Thyroid gland (tissue), 4 donors: ENCODE results near the gene TMEM45A. TPM values are rescaled to one million over a fixed set of nuclear protein-coding genes. Genes with fewer than 3 reads are reported as not detected.

Experiments
- DNase-seq, 2 donors: peaks; one replicate each; pipeline ENCODE4 v3.0.0-alpha.2; 2019
- H3K27ac ChIP-seq, 3 donors: fragments of 200-600 bp; sonication (generic); 1 replicate in 2 of 3; 2 replicates in 1 of 3; pipeline ENCODE4 v1.5.1; 2016 to 2019; ENCODE audit warnings: mild to moderate bottlenecking in 1 of 3, moderate library complexity in 1 of 3
- H3K27me3 ChIP-seq: fragments of 200-600 bp; sonication (generic); one replicate; pipeline ENCODE4 v1.5.1; 2019
- H3K36me3 ChIP-seq, 2 donors: fragments of 200-600 bp; sonication (generic); one replicate each; pipeline ENCODE4 v1.5.1; 2016 to 2019
- H3K4me1 ChIP-seq, 2 donors: fragments of 200-600 bp; sonication (generic); one replicate each; pipeline ENCODE4 v1.5.1; 2017 to 2019
- H3K4me3 ChIP-seq, 3 donors: fragments of 200-600 bp; sonication (generic); replicated peaks in 1 of 3; 1 replicate in 2 of 3; 2 replicates in 1 of 3; pipeline ENCODE4 v1.5.1; 2016; ENCODE audit warnings: mild to moderate bottlenecking in 1 of 3
- H3K9me3 ChIP-seq: fragments of 200-600 bp; sonication (generic); one replicate; pipeline ENCODE4 v1.5.1; 2017
- POLR2A ChIP-seq, 2 donors: fragments of 450-650 bp; IDR thresholded peaks; one replicate each; pipeline ENCODE4 v1.6.1; 2017; ENCODE audit warnings: antibody characterized with exemption in 2 of 2, mild to moderate bottlenecking in 2 of 2, moderate library complexity in 1 of 2
- WGBS, 2 donors: methylation state at CpG; one replicate each; pipeline ENCODE4 v1.1.5; 2017; 5-methylcytosine and 5-hydroxymethylcytosine counted together
- intact Hi-C: fragments of 100-400 bp; cut with DNase I; formaldehyde crosslinking; loops from one replicate; pipeline ENCODE4 v1.15.1; 2023
- total RNA-seq, 4 donors: library from RNA; depleted of rRNA; stranded (reverse); fragments of >200 nt; gene quantifications; one replicate each; pipeline ENCODE4 v1.2.3, GENCODE V29; 2016
- TF ChIP-seq, protein P1 (sequence below), 6 experiments: fragments of 200-600 bp in 3 of 6; fragments of 450-650 bp in 3 of 6; sonication (generic) in 3 of 6; IDR thresholded peaks; one replicate each; pipeline ENCODE4 v1.5.1; 2016 to 2019; ENCODE audit warnings: antibody characterized with exemption in 6 of 6, mild to moderate bottlenecking in 2 of 6, inconsistent platforms in 1 of 6, moderate library complexity in 1 of 6

Gene TMEM45A
- total RNA-seq, 4 donors from 2014 or later: 11.7 to 22.2 (median 14.8) TPM

DNA sequence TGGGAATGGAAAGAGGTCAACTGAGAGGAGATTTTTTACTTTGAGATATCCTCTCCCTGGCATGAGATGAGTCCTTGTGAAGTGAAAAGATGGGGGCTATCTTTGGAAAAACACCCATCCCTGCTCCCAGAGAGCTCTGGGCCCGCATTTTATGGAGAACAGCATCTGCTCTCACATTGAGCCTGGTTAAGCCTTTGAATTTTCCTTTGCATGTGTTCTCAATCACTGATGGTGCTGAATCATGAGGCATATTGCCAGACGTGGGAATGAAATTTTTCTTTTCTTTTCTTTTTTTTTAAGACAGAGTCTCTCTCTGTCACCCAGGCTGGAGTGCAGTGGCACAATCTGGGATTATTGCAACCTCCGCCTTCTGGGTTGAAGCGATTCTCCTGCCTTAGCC, 24.4 kb downstream of the TMEM45A start:
- TF ChIP-seq POLR2A (IDR thresholded peaks at IDR 0.05): no peak
- TF ChIP-seq, protein P1, sequence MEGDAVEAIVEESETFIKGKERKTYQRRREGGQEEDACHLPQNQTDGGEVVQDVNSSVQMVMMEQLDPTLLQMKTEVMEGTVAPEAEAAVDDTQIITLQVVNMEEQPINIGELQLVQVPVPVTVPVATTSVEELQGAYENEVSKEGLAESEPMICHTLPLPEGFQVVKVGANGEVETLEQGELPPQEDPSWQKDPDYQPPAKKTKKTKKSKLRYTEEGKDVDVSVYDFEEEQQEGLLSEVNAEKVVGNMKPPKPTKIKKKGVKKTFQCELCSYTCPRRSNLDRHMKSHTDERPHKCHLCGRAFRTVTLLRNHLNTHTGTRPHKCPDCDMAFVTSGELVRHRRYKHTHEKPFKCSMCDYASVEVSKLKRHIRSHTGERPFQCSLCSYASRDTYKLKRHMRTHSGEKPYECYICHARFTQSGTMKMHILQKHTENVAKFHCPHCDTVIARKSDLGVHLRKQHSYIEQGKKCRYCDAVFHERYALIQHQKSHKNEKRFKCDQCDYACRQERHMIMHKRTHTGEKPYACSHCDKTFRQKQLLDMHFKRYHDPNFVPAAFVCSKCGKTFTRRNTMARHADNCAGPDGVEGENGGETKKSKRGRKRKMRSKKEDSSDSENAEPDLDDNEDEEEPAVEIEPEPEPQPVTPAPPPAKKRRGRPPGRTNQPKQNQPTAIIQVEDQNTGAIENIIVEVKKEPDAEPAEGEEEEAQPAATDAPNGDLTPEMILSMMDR (IDR thresholded peaks at IDR 0.05): no peak
- H3K4me3 ChIP-seq: no peak overlapping the region
- H3K27ac ChIP-seq: no peak overlapping the region
- no peaks in the 10 kb centered on the region for H3K4me1 ChIP-seq
- no peak for DNase-seq
- H3K9me3 ChIP-seq: no peaks in the 10 kb centered on the region
- H3K27me3 ChIP-seq: no peaks in the 10 kb centered on the region
- intact Hi-C loops: no loop called here
- no peaks in the 10 kb centered on the region for H3K36me3 ChIP-seq
- WGBS, 2 donors: 82 to 89% methylated on average over 4 of the region's 4 CpGs

DNA sequence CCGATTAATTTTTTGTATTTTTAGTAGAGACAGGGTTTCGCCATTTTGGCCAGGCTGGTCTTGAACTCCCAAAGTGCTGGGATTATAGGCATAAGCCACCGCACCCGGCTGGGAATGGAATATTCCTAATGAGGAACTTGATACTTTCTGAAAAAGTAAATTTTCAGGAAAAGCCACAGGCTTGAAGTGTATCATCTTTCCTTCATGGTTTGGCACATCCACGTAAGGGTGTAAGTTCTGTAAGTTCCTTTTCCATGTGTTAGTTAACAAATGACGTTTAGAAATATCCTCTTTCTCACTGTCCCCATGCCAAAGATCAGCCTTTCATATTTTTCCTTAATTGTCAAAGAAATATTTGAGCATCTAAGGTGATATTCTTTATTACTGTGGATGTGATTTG, 24.9 kb downstream of the TMEM45A start:
- no peaks in the 10 kb centered on the region for H3K9me3 ChIP-seq
- H3K4me1 ChIP-seq: no peaks in the 10 kb centered on the region
- TF ChIP-seq, protein P1 (IDR thresholded peaks at IDR 0.05): no peak
- TF ChIP-seq POLR2A (IDR thresholded peaks at IDR 0.05): no peak
- H3K27me3 ChIP-seq: no peaks in the 10 kb centered on the region
- no peaks in the 10 kb centered on the region for H3K36me3 ChIP-seq
- WGBS, 2 donors: 87 to 91% methylated on average over 6 of the region's 6 CpGs
- DNase-seq: no peak
- intact Hi-C loops: no loop called here
- H3K4me3 ChIP-seq: no peak overlapping the region
- H3K27ac ChIP-seq: no peak overlapping the region

DNA sequence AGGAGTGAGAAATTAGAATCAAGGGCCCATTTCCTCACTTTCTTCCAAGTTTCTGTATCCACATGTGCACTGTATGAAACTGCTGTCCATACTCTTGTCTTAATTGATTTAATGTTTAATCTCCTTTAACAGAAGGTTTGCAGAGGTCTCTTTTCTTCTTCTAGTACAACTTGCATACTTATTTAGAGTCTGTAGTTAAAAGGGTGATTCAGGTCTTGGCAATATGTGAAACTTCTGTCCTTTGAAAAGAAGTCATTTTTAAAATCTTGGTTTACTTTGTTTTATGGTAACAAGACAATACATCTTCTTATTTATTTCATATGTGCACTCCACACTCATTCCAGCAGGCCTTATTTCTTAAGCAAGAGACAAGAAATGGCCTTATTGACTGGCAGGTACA, 25.8 kb downstream of the TMEM45A start:
- H3K27ac ChIP-seq: no peak overlapping the region
- intact Hi-C loops: no loop called here
- H3K9me3 ChIP-seq: no peaks in the 10 kb centered on the region
- H3K4me1 ChIP-seq: no peaks in the 10 kb centered on the region
- no peak for DNase-seq
- TF ChIP-seq, protein P1 (IDR thresholded peaks at IDR 0.05): no peak
- no peak for TF ChIP-seq POLR2A (IDR thresholded peaks at IDR 0.05)
- no peaks in the 10 kb centered on the region for H3K36me3 ChIP-seq
- H3K27me3 ChIP-seq: no peaks in the 10 kb centered on the region
- no peak overlapping the region for H3K4me3 ChIP-seq

DNA sequence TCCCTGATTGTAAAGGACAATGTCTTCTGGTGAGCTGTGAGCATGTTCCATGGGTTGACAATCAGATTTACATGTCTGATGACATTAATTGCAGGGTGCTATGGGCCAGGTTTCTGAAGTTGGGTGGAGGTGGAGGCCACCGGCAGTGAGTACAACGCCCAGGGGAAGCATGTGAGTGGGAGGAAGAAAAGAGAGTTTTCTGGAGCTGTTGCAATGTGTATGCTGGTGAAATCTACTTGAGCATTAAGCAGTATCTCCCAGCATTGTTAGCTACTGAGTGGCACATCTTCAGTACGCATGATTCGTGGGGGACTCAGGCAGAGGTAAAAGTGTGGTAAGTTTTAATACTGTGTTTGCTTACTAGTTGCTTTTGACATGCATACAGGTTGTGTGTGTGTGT, 26.6 kb downstream of the TMEM45A start:
- 90% methylated on average over 4 of the region's 4 CpGs for WGBS, 2 donors
- Histone ChIP-seq H3K36me3 (no peaks in the 10 kb centered on the region), H3K27ac (no peak overlapping the region), H3K4me1 (no peaks in the 10 kb centered on the region), H3K27me3 (no peaks in the 10 kb centered on the region), H3K9me3 (no peaks in the 10 kb centered on the region), H3K4me3 (no peak overlapping the region)
- no peak for DNase-seq
- TF ChIP-seq, protein P1 (IDR thresholded peaks at IDR 0.05): no peak
- TF ChIP-seq POLR2A (IDR thresholded peaks at IDR 0.05): no peak
- intact Hi-C loops: no loop called here

DNA sequence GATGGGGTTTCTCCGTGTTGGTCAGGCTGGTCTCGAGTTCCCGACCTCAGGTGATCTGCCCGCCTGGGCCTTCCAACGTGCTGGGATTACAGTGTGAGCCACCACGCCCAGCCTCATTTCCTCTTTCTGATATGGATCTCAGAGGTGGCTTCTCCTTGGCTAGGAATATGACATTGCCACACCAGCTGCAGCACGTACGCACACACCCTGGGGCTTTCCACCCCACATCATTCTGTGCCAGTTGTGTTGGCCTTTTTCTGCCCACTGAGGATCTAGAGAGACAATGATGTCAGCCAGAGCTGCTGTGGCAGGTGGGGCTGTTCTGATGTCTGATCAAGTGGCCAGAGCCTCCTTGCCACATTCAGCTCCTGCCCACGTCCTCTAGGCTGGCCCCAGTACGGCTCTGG, 29.0 kb downstream of the TMEM45A start:
- TF ChIP-seq POLR2A (IDR thresholded peaks at IDR 0.05): no peak
- TF ChIP-seq, protein P1 (IDR thresholded peaks at IDR 0.05): no peak
- intact Hi-C loops: no loop called here

More for the DNA sequence above, 29.0 kb downstream of the TMEM45A start:
- no peaks in the 10 kb centered on the region for H3K4me1 ChIP-seq
- 92 to 96% methylated on average over 8 to 10 of the region's 10 CpGs for WGBS, 2 donors
- no peaks in the 10 kb centered on the region for H3K36me3 ChIP-seq
- H3K27me3 ChIP-seq: no peaks in the 10 kb centered on the region
- H3K27ac ChIP-seq: no peak overlapping the region
- no peaks in the 10 kb centered on the region for H3K9me3 ChIP-seq
- DNase-seq: no peak
- H3K4me3 ChIP-seq: no peak overlapping the region
